Measurements from ENCODE around the gene HIF1A.

The HIF1A gene

GRCh38 chr14:61698206-61698980, 3.1 kb downstream of the HIF1A start:
- Histone ChIP-seq H3K18ac (ENCODE audit: low read length) (no peak overlapping the region), H3K27me3 (ENCODE audit: insufficient read depth, low read length) (no peaks in the 10 kb centered on the region), H3K4ac (ENCODE audit: low read depth, low read length) (peak overlapping the region; percentile 99), H3K36me3 (ENCODE audit: control insufficient read depth in 1 of 2, insufficient read depth in 2 of 2, low read length in 2 of 2) (no peaks in the 10 kb centered on the region), H3K79me2 (ENCODE audit: control insufficient read depth, insufficient read depth, low read length, poor library complexity) (peaks cover 20% of the 10 kb centered on the region), H2AK5ac (ENCODE audit: low read length) (no peak overlapping the region), H4K12ac (ENCODE audit: low read depth, low read length) (no peak overlapping the region), H2BK120ac (ENCODE audit: insufficient read depth, low read length, poor library complexity) (no peak overlapping the region), H3K27ac (ENCODE audit: low read depth, low read length) (peak overlapping the region; percentile 48), H3K23ac (ENCODE audit: low read length) (no peak overlapping the region), H3K79me1 (ENCODE audit: low read length) (peaks cover 12% of the 10 kb centered on the region), H3K14ac (ENCODE audit: low read length) (no peak overlapping the region), H3K4me3 (ENCODE audit: low read depth, low read length) (no peak overlapping the region), H2BK5ac (ENCODE audit: low read depth, low read length, poor library complexity) (no peak overlapping the region), H4K91ac (ENCODE audit: low read depth, low read length) (no peak overlapping the region), H3K9ac (ENCODE audit: low read length) (peak overlapping the region; percentile 47), H4K8ac (ENCODE audit: low read depth, low read length) (no peak overlapping the region), H3K9me3 (ENCODE audit: insufficient read depth, low read depth, low read length) (no peaks in the 10 kb centered on the region), H3K4me1 (ENCODE audit: control insufficient read depth in 1 of 2, insufficient read depth in 2 of 2, low read length in 2 of 2) (no peaks in the 10 kb centered on the region), H2BK12ac (ENCODE audit: low read length) (no peak overlapping the region), H3K4me2 (ENCODE audit: low read length) (peak overlapping the region; percentile 58), H2AFZ (ENCODE audit: insufficient read depth, low read length, poor library complexity) (no peak overlapping the region)
- DNase-seq, result no peak
- no CpG with 5 or more reads among the region's 2 CpGs for WGBS (ENCODE audit: extremely low coverage, insufficient coverage, insufficient read length)

GRCh38 chr14:61699027-61699426, 3.7 kb downstream of the HIF1A start:
- Histone ChIP-seq H3K23ac (ENCODE audit: low read length) (no peak overlapping the region), H2AK5ac (ENCODE audit: low read length) (no peak overlapping the region), H3K9me3 (ENCODE audit: insufficient read depth, low read depth, low read length) (no peaks in the 10 kb centered on the region), H3K79me2 (ENCODE audit: control insufficient read depth, insufficient read depth, low read length, poor library complexity) (peaks cover 20% of the 10 kb centered on the region), H2BK120ac (ENCODE audit: insufficient read depth, low read length, poor library complexity) (no peak overlapping the region), H2BK12ac (ENCODE audit: low read length) (no peak overlapping the region), H3K14ac (ENCODE audit: low read length) (no peak overlapping the region), H3K36me3 (ENCODE audit: control insufficient read depth in 1 of 2, insufficient read depth in 2 of 2, low read length in 2 of 2) (no peaks in the 10 kb centered on the region), H3K4me3 (ENCODE audit: low read depth, low read length) (no peak overlapping the region), H2BK5ac (ENCODE audit: low read depth, low read length, poor library complexity) (no peak overlapping the region), H2AFZ (ENCODE audit: insufficient read depth, low read length, poor library complexity) (no peak overlapping the region), H4K12ac (ENCODE audit: low read depth, low read length) (no peak overlapping the region), H3K4me2 (ENCODE audit: low read length) (peak overlapping the region; percentile 58), H3K27ac (ENCODE audit: low read depth, low read length) (no peak overlapping the region), H3K79me1 (ENCODE audit: low read length) (peaks cover 12% of the 10 kb centered on the region), H3K18ac (ENCODE audit: low read length) (no peak overlapping the region), H3K9ac (ENCODE audit: low read length) (no peak overlapping the region), H3K27me3 (ENCODE audit: insufficient read depth, low read length) (no peaks in the 10 kb centered on the region), H4K8ac (ENCODE audit: low read depth, low read length) (no peak overlapping the region), H3K4ac (ENCODE audit: low read depth, low read length) (peak overlapping the region; percentile 100), H3K4me1 (ENCODE audit: control insufficient read depth in 1 of 2, insufficient read depth in 2 of 2, low read length in 2 of 2) (no peaks in the 10 kb centered on the region), H4K91ac (ENCODE audit: low read depth, low read length) (no peak overlapping the region)
- WGBS (ENCODE audit: extremely low coverage, insufficient coverage, insufficient read length), result no CpG with 5 or more reads among the region's 6 CpGs
- no peak for DNase-seq

- H3K14ac ChIP-seq (ENCODE audit: low read length), result no peak overlapping the region
- WGBS (ENCODE audit: extremely low coverage, insufficient coverage, insufficient read length), result no CpG with 5 or more reads among the region's 2 CpGs
- H3K36me3 ChIP-seq (ENCODE audit: control insufficient read depth in 1 of 2, insufficient read depth in 2 of 2, low read length in 2 of 2), result no peaks in the 10 kb centered on the region
- peaks cover 18% of the 10 kb centered on the region for H3K79me2 ChIP-seq (ENCODE audit: control insufficient read depth, insufficient read depth, low read length, poor library complexity)
- H2BK12ac ChIP-seq (ENCODE audit: low read length), result no peak overlapping the region
- H3K4me2 ChIP-seq (ENCODE audit: low read length), result peak overlapping the region; percentile 47
- DNase-seq, result no peak
- H3K4me1 ChIP-seq (ENCODE audit: control insufficient read depth in 1 of 2, insufficient read depth in 2 of 2, low read length in 2 of 2), result no peaks in the 10 kb centered on the region
- no peak overlapping the region for H2BK5ac ChIP-seq (ENCODE audit: low read depth, low read length, poor library complexity)
- H2AFZ ChIP-seq (ENCODE audit: insufficient read depth, low read length, poor library complexity), result no peak overlapping the region
- no peak overlapping the region for H3K27ac ChIP-seq (ENCODE audit: low read depth, low read length)
- H4K91ac ChIP-seq (ENCODE audit: low read depth, low read length), result no peak overlapping the region
- H4K12ac ChIP-seq (ENCODE audit: low read depth, low read length), result no peak overlapping the region
- peak overlapping the region; percentile 47 for H3K4ac ChIP-seq (ENCODE audit: low read depth, low read length)
- peaks cover 9% of the 10 kb centered on the region for H3K79me1 ChIP-seq (ENCODE audit: low read length)
- H4K8ac ChIP-seq (ENCODE audit: low read depth, low read length), result no peak overlapping the region
- no peak overlapping the region for H2BK120ac ChIP-seq (ENCODE audit: insufficient read depth, low read length, poor library complexity)
- H3K9ac ChIP-seq (ENCODE audit: low read length), result no peak overlapping the region
- H2AK5ac ChIP-seq (ENCODE audit: low read length), result no peak overlapping the region
- no peak overlapping the region for H3K23ac ChIP-seq (ENCODE audit: low read length)
- H3K27me3 ChIP-seq (ENCODE audit: insufficient read depth, low read length), result no peaks in the 10 kb centered on the region
- H3K18ac ChIP-seq (ENCODE audit: low read length), result no peak overlapping the region
- no peaks in the 10 kb centered on the region for H3K9me3 ChIP-seq (ENCODE audit: insufficient read depth, low read depth, low read length)
- H3K4me3 ChIP-seq (ENCODE audit: low read depth, low read length), result no peak overlapping the region
Measured at GRCh38 chr14:61700104-61700886, 5.0 kb downstream of the HIF1A start.

- no peak overlapping the region for H3K14ac ChIP-seq (ENCODE audit: low read length)
- no CpG with 5 or more reads among the region's 7 CpGs for WGBS (ENCODE audit: extremely low coverage, insufficient coverage, insufficient read length)
Measured at GRCh38 chr14:61701946-61702345, 6.6 kb downstream of the HIF1A start.

More at GRCh38 chr14:61701946-61702345, 6.6 kb downstream of the HIF1A start:
- no peaks in the 10 kb centered on the region for H3K36me3 ChIP-seq (ENCODE audit: control insufficient read depth in 1 of 2, insufficient read depth in 2 of 2, low read length in 2 of 2)
- H2BK120ac ChIP-seq (ENCODE audit: insufficient read depth, low read length, poor library complexity), result no peak overlapping the region
- no peaks in the 10 kb centered on the region for H3K79me1 ChIP-seq (ENCODE audit: low read length)
- no peak overlapping the region for H4K8ac ChIP-seq (ENCODE audit: low read depth, low read length)
- no peak overlapping the region for H3K4me2 ChIP-seq (ENCODE audit: low read length)
- no peak overlapping the region for H3K23ac ChIP-seq (ENCODE audit: low read length)
- no peak overlapping the region for H3K18ac ChIP-seq (ENCODE audit: low read length)
- H2BK5ac ChIP-seq (ENCODE audit: low read depth, low read length, poor library complexity), result no peak overlapping the region
- H3K4ac ChIP-seq (ENCODE audit: low read depth, low read length), result peak overlapping the region; percentile 75
- no peak overlapping the region for H3K4me3 ChIP-seq (ENCODE audit: low read depth, low read length)
- no peak overlapping the region for H2BK12ac ChIP-seq (ENCODE audit: low read length)
- no peak overlapping the region for H3K9ac ChIP-seq (ENCODE audit: low read length)
- H4K12ac ChIP-seq (ENCODE audit: low read depth, low read length), result no peak overlapping the region
- no peak overlapping the region for H2AFZ ChIP-seq (ENCODE audit: insufficient read depth, low read length, poor library complexity)
- H3K27me3 ChIP-seq (ENCODE audit: insufficient read depth, low read length), result no peaks in the 10 kb centered on the region
- H3K79me2 ChIP-seq (ENCODE audit: control insufficient read depth, insufficient read depth, low read length, poor library complexity), result peaks cover 8% of the 10 kb centered on the region
- no peak for DNase-seq
- no peaks in the 10 kb centered on the region for H3K9me3 ChIP-seq (ENCODE audit: insufficient read depth, low read depth, low read length)
- H3K27ac ChIP-seq (ENCODE audit: low read depth, low read length), result no peak overlapping the region
- H4K91ac ChIP-seq (ENCODE audit: low read depth, low read length), result no peak overlapping the region
- H2AK5ac ChIP-seq (ENCODE audit: low read length), result no peak overlapping the region
- H3K4me1 ChIP-seq (ENCODE audit: control insufficient read depth in 1 of 2, insufficient read depth in 2 of 2, low read length in 2 of 2), result no peaks in the 10 kb centered on the region

All from trophoblast cell (in vitro differentiated cells and primary cell).